HG03558 (cell line): ENCODE results near the gene C1QTNF6.

Experiments
- ATAC-seq: cut with Tn5 transposase; IDR thresholded peaks from one replicate; pipeline ENCODE4 v1.9.1; 2021; ENCODE audit warnings: moderate number of reproducible peaks; ENCODE audit not compliant: unreplicated experiment; ENCODE audit errors: extremely low read depth

Gene C1QTNF6

DNA sequence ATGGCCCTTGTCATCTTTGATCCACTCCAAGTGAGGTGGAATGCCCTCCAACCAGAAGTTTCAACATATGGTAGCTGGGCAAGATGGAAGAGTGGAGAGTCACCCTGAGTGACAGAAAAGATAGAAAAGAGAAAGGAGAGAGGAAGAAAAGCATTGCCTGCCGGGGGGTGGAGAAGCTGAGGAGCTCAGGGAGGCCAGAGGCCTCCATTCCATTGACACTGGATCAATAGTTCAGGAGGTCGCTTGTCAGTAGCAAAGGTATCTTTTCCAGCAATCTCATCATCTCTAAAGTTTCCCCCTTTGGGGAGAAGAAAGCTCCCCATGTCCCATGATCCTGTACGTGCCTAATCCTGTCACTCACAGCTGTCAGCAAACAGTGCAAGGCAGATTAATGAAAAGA, 6.7 kb upstream of the C1QTNF6 start:
- no peak for ATAC-seq

- ATAC-seq = no peak
Measured at GRCh38 chr22:37193629-37194191, 5.7 kb upstream of the C1QTNF6 start.

DNA sequence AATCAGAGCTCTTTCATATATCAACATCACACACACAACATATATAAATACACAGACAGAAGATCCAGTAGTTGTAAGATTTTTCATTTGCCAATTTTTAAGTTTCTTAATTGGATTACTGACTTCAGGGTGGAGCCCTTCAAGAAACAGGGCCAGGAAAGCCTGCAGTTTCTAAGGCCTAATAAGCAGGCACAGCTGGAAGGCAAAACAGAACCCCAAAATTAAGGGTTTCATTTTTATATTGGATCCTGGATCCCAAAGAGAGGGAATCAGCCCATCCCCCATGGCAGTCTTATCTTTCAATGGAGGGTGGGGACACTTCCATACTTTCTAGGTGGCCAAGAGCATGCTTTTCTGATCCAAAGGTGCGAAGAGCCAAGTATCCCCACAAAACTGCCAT, 4.7 kb upstream of the C1QTNF6 start:
- ATAC-seq = no peak

GRCh38 chr22:37192204-37192603, 4.2 kb upstream of the C1QTNF6 start:
- ATAC-seq = no peak

DNA sequence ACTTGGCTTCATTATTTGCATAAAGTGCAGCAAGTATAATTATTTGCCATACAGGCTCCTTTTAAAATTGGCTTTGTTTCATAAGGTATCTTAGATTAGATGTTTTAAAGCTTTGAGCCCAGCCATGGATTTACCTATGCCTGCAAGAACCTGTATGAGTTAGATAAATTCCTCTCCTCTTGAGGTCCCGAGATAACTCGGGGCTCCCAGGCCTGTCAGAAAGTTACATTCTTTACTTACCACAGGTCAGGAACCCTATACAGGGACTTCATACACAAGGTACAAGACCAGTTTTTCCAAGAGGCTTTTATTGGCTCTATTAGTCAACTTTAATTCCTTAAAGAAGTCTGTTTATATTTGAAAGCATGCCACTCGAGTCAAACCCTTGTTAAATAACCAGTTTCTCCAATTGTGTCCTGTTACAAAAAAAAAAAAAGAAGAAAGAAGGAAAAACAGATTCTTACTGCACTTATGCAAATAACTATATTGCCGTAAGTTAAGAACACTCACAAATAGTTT, 2.3 kb upstream of the C1QTNF6 start:
- ATAC-seq = no peak

GRCh38 chr22:37188901-37189466, 937 bp upstream of the C1QTNF6 start:
- no peak for ATAC-seq

DNA sequence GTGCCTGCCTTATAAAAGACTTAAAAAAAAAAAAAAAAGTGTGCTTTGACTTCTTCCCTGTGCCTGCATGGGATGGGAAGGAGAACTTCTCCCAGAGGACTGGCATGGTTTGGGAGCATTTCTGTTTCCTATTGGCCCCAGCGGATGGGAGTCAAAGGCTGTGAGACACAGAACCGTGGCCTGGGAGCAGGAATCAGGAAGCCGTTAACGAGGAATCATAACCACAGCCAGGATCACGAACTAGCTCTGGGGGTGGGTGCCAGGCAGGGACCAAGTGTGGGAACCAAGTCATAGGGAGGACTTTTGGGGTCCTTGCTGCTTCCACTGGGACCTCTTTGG, 526 bp downstream of the C1QTNF6 start:
- no peak for ATAC-seq

DNA sequence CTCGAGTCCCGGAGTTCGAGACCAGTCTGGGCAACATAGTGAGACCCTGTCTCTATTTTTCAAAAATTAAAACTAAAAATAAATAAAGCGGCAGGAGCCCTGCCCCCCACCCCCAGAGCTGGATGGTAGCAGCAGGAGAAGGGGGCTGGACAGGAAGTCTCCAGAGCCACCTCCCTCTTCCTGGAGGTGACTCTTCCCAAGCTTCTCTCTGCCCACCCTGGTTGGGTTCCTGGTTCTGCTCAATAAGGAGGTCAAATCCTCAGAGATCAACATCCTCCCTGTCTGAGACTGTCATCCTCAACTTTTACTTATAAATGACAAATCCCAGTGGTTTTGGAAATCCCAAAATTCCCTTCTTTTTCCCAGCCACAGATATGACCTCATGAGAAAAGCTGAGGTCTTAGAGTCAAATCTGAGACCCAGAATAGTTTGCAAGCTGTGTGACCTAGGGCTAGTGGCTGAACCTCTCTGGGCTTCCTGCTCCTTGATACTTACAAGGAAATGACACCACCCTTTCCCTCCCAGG, 987 bp downstream of the C1QTNF6 start:
- ATAC-seq = no peak

GRCh38 chr22:37186228-37186996, 1.6 kb downstream of the C1QTNF6 start:
- no peak for ATAC-seq

- ATAC-seq = no peak
Measured at GRCh38 chr22:37185646-37186227, 2.3 kb downstream of the C1QTNF6 start.

DNA sequence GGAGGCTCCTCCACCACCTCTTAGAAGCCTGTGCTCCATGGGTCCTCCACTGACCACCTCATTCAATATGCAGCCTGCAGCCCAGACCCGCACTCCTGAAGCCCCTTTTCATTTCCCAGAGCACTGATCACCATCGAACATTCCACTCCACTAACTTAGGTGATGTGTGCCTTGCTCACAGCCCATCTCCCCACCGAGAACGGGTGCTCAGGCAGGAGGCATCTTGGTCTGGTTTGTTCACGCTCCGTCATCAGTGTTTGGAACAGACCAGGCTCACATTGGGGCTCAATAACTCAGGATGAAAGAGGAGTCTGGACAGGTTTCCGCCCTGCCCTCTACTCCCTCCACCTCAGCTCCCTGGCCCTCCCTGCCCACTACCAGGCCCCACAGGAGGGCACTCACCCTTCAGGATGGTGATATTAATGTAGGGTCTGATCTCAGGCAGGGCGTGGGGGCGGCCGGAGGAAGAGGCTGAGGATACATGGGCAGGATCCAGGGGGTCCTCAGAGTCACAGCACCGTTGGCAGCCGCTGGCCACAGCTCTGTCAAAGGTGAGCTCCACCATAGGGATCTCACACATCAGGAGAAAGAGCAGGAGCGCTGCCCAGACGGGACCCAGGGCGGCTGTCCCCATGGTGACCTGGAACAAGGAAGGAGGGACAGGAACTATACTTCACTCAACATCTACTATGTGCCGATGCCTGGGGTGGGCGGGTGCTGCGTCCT, 3.1 kb downstream of the C1QTNF6 start:
- ATAC-seq = no peak

GRCh38 chr22:37184380-37184755, 3.7 kb downstream of the C1QTNF6 start:
- no peak for ATAC-seq

- no peak for ATAC-seq
Measured at GRCh38 chr22:37183432-37184379, 4.3 kb downstream of the C1QTNF6 start.

DNA sequence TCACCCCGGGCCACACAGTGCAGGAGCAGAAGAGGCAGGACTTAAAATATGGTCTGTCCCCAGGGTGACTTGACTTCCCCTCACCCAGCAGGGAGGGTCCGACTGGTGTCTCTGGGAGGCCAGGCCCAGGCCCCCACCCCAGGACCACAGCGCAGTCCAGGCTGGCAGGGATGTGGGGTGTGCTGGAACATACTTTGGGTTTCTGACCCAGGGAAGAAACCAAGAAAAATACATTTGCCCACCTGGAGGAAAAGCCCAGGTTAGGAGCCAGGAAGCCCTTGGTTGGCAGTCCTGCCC, 5.2 kb downstream of the C1QTNF6 start:
- no peak for ATAC-seq

DNA sequence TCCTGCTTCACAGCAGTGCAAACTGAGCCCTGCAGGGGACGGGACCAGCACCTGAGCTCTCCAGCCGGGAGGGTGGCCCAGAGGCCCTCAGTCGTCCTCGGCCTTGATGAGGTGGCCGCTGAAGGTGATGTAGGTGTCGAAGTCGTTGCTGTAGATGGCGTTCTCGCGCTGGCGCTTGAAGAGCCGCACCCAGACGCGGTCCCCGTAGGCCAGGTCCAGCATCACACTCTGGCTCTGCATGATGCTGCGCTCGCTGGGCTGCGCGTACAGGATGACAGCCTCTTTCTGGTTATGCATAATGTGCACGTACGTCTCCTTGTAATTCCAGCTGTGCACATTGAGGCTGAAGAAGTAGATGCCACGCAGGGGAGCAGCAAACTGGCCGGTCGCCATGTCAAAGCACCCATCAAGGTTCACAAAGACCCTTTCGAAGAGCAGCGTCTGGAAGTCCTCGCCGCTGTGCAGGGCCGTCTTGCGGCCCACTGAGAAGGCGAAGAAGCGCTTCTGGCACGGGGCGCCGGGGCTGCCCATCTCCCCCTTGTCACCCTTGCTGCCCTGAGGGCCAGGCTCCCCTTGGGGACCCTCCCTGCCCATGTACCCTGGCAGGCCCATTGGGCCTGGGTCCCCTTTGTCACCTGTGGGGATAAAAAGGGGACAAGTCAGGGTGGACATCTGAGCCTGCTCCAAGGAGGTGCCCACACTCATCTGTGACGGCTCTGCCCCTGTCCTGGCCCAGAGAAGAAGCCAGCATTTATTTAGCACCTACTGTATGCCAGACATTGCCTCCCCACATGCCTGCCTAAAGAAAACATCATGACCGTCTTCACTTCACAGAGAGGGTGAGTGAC, 5.7 kb downstream of the C1QTNF6 start:
- no peak for ATAC-seq

- no peak for ATAC-seq
Measured at GRCh38 chr22:37181681-37182080, 6.4 kb downstream of the C1QTNF6 start.

DNA sequence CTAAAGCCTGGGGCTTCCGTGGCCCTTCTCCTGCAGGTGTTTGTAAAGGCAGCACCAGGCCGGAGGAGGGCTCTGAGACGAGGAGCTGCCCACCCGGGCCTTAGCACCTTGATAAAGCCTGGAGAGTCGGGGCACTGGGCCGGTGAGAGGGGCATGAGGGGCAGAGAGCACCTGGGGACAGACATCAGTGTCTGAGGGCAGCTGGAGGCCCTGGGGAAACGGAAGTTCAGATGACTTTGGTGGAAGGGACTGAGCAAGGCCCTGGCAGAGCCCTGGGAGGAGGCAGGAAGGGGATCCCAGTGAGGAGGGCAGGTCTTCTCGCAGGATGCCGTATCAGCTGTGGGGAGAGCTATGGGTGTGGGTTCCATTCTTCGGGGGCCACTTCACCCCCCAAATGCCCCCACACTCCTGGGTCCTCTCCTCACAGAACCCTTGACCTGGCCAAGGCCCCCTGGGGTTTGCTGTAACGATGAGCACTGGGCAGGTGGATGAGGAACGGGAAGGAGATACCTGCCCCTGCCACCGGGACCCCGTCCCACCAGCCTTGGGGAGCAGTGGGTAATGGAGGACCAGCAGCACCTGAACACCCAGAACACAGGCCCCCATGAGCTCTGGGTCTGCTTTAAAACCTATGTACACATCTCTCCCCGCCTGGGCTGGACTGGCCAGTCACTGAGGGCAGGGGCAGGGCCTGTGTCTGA, 7.4 kb downstream of the C1QTNF6 start:
- ATAC-seq = no peak
